ENCODE results near the gene PDZD2.

PDZD2 gene

GRCh38 chr5:32123058-32123805 lies 484.3 kb downstream of the PDZD2 start:
- peaks cover 93% of the 10 kb centered on the region for H3K36me3 ChIP-seq (ENCODE audit: low read depth)
- TF ChIP-seq CTCF (IDR thresholded peaks at IDR 0.05; ENCODE audit: poor library complexity, severe bottlenecking): no peak
- no peaks in the 10 kb centered on the region for H3K27me3 ChIP-seq (ENCODE audit: insufficient read depth, poor library complexity, severe bottlenecking)
- no peaks in the 10 kb centered on the region for H3K4me1 ChIP-seq (ENCODE audit: insufficient read depth, poor library complexity, severe bottlenecking)
- no peak overlapping the region for H3K4me3 ChIP-seq (ENCODE audit: severe bottlenecking)
- no peak overlapping the region for H3K27ac ChIP-seq (ENCODE audit: poor library complexity, severe bottlenecking)
- no peak for ATAC-seq (ENCODE audit: low read depth)
- H3K9me3 ChIP-seq (ENCODE audit: severe bottlenecking): no peaks in the 10 kb centered on the region
- no peak for DNase-seq (ENCODE audit: low spot score)

GRCh38 chr5:32123889-32124676 lies 485.2 kb downstream of the PDZD2 start:
- ATAC-seq (ENCODE audit: low read depth): no peak
- H3K9me3 ChIP-seq (ENCODE audit: severe bottlenecking): no peaks in the 10 kb centered on the region
- no peak for DNase-seq (ENCODE audit: low spot score)
- no peak overlapping the region for H3K4me3 ChIP-seq (ENCODE audit: severe bottlenecking)
- H3K27me3 ChIP-seq (ENCODE audit: insufficient read depth, poor library complexity, severe bottlenecking): no peaks in the 10 kb centered on the region
- no peaks in the 10 kb centered on the region for H3K4me1 ChIP-seq (ENCODE audit: insufficient read depth, poor library complexity, severe bottlenecking)
- no peak for TF ChIP-seq CTCF (IDR thresholded peaks at IDR 0.05; ENCODE audit: poor library complexity, severe bottlenecking)
- peaks cover 89% of the 10 kb centered on the region for H3K36me3 ChIP-seq (ENCODE audit: low read depth)
- no peak overlapping the region for H3K27ac ChIP-seq (ENCODE audit: poor library complexity, severe bottlenecking)

- Histone ChIP-seq H3K4me1 (ENCODE audit: insufficient read depth, poor library complexity, severe bottlenecking) (no peaks in the 10 kb centered on the region), H3K9me3 (ENCODE audit: severe bottlenecking) (no peaks in the 10 kb centered on the region), H3K36me3 (ENCODE audit: low read depth) (peaks cover 78% of the 10 kb centered on the region), H3K27ac (ENCODE audit: poor library complexity, severe bottlenecking) (no peak overlapping the region), H3K27me3 (ENCODE audit: insufficient read depth, poor library complexity, severe bottlenecking) (no peaks in the 10 kb centered on the region), H3K4me3 (ENCODE audit: severe bottlenecking) (no peak overlapping the region)
- ATAC-seq (ENCODE audit: low read depth) (no peak), DNase-seq (ENCODE audit: low spot score) (no peak)
- no peak for TF ChIP-seq CTCF (IDR thresholded peaks at IDR 0.05; ENCODE audit: poor library complexity, severe bottlenecking)
Measured at GRCh38 chr5:32126691-32127090, 487.8 kb downstream of the PDZD2 start.

- ATAC-seq (ENCODE audit: low read depth): no peak
- H3K36me3 ChIP-seq (ENCODE audit: low read depth): peaks cover 79% of the 10 kb centered on the region
- H3K27ac ChIP-seq (ENCODE audit: poor library complexity, severe bottlenecking): no peak overlapping the region
Measured at GRCh38 chr5:32127711-32128110, 488.8 kb downstream of the PDZD2 start.

More at GRCh38 chr5:32127711-32128110, 488.8 kb downstream of the PDZD2 start:
- H3K9me3 ChIP-seq (ENCODE audit: severe bottlenecking): no peaks in the 10 kb centered on the region
- no peaks in the 10 kb centered on the region for H3K27me3 ChIP-seq (ENCODE audit: insufficient read depth, poor library complexity, severe bottlenecking)
- no peak for DNase-seq (ENCODE audit: low spot score)
- no peaks in the 10 kb centered on the region for H3K4me1 ChIP-seq (ENCODE audit: insufficient read depth, poor library complexity, severe bottlenecking)
- TF ChIP-seq CTCF (IDR thresholded peaks at IDR 0.05; ENCODE audit: poor library complexity, severe bottlenecking): no peak
- no peak overlapping the region for H3K4me3 ChIP-seq (ENCODE audit: severe bottlenecking)

Measured in RWPE2 (cell line).